ENCODE measurements around the gene ZNF627.
A peak's percentile ranks its signal among the peaks of the same experiment; 100 is the strongest.

ZNF627 gene

DNA sequence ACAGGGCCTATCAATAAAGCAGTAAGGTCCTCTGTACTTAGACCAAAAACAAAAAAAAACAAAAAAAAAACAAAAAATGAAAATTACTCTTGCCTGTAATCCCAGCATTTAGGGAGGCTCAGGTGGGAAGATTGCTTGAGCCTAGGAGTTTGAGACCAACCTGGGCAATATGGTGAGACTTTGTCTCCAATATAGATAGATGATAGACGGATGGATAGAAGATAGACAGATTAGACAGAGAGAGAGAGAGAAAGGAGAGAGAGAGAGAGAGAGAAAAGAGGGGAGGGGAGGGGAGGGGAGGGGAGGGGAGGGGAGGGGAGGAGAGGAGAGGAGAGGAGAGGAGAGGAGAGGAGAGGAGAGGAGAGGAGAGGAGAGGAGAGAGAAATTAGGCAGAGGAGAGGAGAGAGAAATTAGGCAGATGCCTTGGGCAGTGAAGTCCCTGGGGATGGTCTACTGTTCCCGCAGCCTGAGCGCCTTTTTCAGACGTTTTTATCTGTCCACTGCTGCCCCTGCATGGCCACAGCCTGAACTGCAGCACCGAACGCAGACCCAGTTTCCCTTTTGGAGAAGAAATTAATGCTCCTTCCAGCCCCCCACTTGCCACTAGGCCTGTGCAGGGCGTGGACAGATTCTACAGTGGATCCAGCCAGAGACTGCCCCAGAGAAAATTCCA lies 9.8 kb upstream of the ZNF627 start:
- TF ChIP-seq CTCF (IDR thresholded peaks at IDR 0.05), result peak; percentile 87

DNA sequence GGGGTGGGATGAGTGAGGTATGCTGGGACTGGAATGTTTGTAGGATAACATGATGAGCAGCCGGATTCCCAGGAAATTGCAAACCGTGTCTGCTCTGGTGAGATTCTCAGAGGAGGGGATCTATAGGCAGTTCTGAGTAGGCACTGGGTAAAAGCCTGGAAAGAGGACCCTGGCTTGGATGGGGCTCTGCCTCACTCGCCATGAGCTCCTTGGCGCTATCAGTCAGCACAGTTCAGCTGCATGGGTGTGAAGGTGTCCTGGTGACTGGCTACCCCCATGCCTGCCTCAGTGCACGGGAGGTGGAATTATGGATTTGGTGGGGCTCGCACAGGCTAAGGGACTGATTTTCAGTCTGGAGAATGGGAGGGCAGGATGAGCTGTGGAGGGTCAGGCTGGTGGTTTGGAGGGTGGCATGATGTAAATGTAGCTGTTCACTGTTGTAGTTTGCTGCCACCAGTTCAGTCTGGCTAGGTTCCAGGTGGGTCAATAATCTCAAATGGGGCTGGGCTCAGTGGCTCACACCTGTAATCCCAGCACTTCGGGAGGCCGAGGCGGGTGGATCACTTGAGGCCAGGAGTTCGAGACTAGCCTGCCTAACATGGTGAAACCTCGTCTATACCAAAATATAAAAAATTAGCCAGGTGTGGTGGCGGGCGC lies 9.2 kb upstream of the ZNF627 start:
- peak; percentile 42; the same call in 1 of the 2 replicates for TF ChIP-seq CTCF (IDR thresholded peaks at IDR 0.05)

DNA sequence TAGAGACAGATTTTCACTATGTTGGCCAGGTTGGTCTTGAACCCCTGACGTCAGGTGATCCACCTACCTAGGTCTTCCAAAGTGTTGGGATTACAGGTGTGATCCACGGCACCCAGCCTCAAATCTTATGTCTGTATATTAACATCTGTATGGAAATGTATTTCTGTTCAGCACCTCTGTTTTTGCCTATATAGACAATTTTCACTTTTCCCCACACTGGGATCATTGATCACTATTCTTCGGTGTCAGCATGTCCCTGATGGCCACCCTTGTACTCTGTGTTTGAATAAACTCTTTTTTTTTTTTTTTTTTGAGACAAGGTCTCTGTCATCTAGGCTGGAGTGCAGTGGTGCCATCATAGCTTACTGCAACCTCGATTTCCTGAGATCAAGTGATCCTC lies 3.2 kb upstream of the ZNF627 start:
- TF ChIP-seq CTCF (IDR thresholded peaks at IDR 0.05), result no peak

- TF ChIP-seq CTCF (IDR thresholded peaks at IDR 0.05), result no peak
Measured at GRCh38 chr19:11596156-11596555, 1.1 kb upstream of the ZNF627 start.

DNA sequence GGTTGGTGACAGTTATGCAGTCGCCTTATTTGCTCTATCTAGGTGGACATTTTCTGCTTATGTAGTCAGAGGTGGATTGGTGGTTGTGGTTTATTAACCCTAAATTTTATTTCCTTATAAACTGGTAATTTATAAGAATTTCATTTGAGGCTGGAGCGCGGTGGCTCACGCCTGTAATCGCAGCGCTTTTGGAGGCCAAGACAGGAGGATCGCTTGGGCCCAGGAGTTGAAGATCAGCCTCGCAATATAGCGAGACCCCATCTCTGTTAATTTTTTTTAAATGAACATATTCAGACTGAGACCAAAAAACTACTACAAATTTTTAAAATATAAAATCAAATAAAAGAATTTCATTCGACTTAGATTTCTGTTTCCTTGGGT lies 810 bp downstream of the ZNF627 start:
- no peak for TF ChIP-seq CTCF (IDR thresholded peaks at IDR 0.05)

GRCh38 chr19:11598746-11599145 lies 1.5 kb downstream of the ZNF627 start:
- no peak for TF ChIP-seq CTCF (IDR thresholded peaks at IDR 0.05)

DNA sequence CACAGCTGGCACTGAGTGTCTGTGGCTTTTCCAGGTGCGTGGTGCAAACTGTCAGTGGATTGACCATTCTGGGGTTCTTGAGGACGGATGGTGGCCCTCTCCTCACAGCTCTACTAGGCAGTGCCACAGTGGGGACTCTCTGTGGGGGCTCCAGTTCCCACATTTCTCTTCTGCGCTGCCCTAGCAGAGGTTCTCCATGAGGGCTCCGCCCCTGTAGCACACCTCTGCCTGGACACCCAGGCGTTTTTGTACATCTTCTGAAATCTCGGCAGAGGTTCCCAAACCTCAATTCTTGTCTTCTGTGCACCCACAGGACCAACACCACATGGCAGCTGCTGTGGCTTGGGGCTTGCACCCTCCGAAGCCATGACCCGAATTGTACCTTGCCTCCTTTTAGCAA lies 9.2 kb downstream of the ZNF627 start:
- TF ChIP-seq CTCF (IDR thresholded peaks at IDR 0.05), result no peak

Data from LNCAP (cell line).